ENCODE data around the gene PLXNB1. TPM values are rescaled to one million over a fixed set of nuclear protein-coding genes. Genes with fewer than 3 reads are reported as not detected.
A peak's percentile ranks its signal among the peaks of the same experiment; 100 is the strongest.

Gene PLXNB1
- total and polyA plus RNA-seq, 10 of the 15 experiments (the other 5 are each of a cell fraction or from before 2014, with no cell fraction given), result 0.18 to 15.1 (median 5.3) TPM

- ChIA-PET RAD21 (ENCODE audit: unreplicated experiment) (interaction anchor here (0.8 to 2.5 kb wide), 8 partner anchors 27 to 169 kb away, joined by 3 to 20 read pairs (median 8); partner anchors contain the start of genes CCDC51, PFKFB4, SLC26A6 and TMA7), CTCF (interaction anchor here (1.0 to 6.1 kb wide), 9 partner anchors 9 to 236 kb away, joined by 3 to 58 read pairs (median 10); partner anchors contain the start of genes CCDC51, PFKFB4 and TMA7), SMC1A (ENCODE audit: uncharacterized antibody, unreplicated experiment) (interaction anchor here (0.8 to 4.2 kb wide), 9 partner anchors 27 to 90 kb away, joined by 3 to 22 read pairs (median 4); partner anchors contain the start of genes CCDC51, PFKFB4, SHISA5 and TMA7), POLR2A (interaction anchor here (0.6 to 10.0 kb wide), 6 partner anchors 20 to 227 kb away, joined by 3 to 91 read pairs (median 4); partner anchors contain the start of genes CCDC51, PFKFB4, TMA7 and ZNF589)
- Histone ChIP-seq H3K4me2 (ENCODE audit: control insufficient read depth, insufficient read depth) (peak overlapping the region; percentile 100), H3K79me2 (ENCODE audit: control insufficient read depth, insufficient read depth, low read length) (peaks cover 62% of the 10 kb centered on the region), H4K20me1 (ENCODE audit: control insufficient read depth, insufficient read depth) (no peaks in the 10 kb centered on the region), H3K27me3 (replicated peaks in 1 of 2; ENCODE audit: control insufficient read depth in 2 of 2, insufficient read depth in 2 of 2, low read length in 1 of 2) (no peaks in the 10 kb centered on the region), H2AFZ (ENCODE audit: control insufficient read depth, low read depth, low read length) (no peak overlapping the region), H3K9ac (ENCODE audit: control insufficient read depth, insufficient read depth, low read length) (peak overlapping the region; percentile 97), H3K4me3 (peak overlapping the region; percentile 88), H3K27ac (ENCODE audit: control insufficient read depth, insufficient read depth) (peak overlapping the region; percentile 96), H3K9me3 (replicated peaks; ENCODE audit: control insufficient read depth, insufficient read depth, low read length) (no peaks in the 10 kb centered on the region), H3K36me3 (ENCODE audit: control insufficient read depth in 2 of 2, insufficient read depth in 2 of 2, low read length in 1 of 2) (peaks cover 9 to 12% of the 10 kb centered on the region in 2 experiments; a peak in 3 of 4 replicates), H3K4me1 (ENCODE audit: control insufficient read depth, insufficient read depth, low read length) (peaks cover 45% of the 10 kb centered on the region)
- BruUV-seq (replicated peaks), result no TSS peak
- ATAC-seq (peak; percentile 7), DNase-seq (ENCODE audit: low read depth, low spot score) (no peak), FAIRE-seq (peak; percentile 47)
- in situ Hi-C loops (cut with MboI), result no loop called here
- 30% methylated on average over 9 of the region's 9 CpGs for WGBS (ENCODE audit: insufficient coverage, insufficient replicate concordance, low lambda C conversion rate, missing lambda C conversion rate)
- no peak for TF ChIP-seq ZNF622 (IDR thresholded peaks at IDR 0.05)
- TF ChIP-seq SUPT20H (IDR thresholded peaks at IDR 0.05; ENCODE audit: borderline replicate concordance, control insufficient read depth, low read depth, low read length), result no peak
- peak; percentile 75 for TF ChIP-seq POLR2A (IDR thresholded peaks at IDR 0.05; ENCODE audit: low read depth, low read length)
- TF ChIP-seq EZH2 (IDR thresholded peaks at IDR 0.05; ENCODE audit: borderline replicate concordance, control insufficient read depth, low read depth, low read length), result no peak
- intact Hi-C loops (cut with micrococcal nuclease; ENCODE audit: unreplicated experiment), result no loop called here
Observed at GRCh38 chr3:48467110-48467454, 37.2 kb upstream of the PLXNB1 start.

- ChIA-PET RAD21 (ENCODE audit: unreplicated experiment) (interaction anchor here (0.7 to 2.5 kb wide), 12 partner anchors 26 to 169 kb away, joined by 3 to 20 read pairs (median 6); partner anchors contain the start of genes CCDC51, NME6, PFKFB4 and SLC26A6), SMC1A (ENCODE audit: uncharacterized antibody, unreplicated experiment) (interaction anchor here (0.8 to 4.2 kb wide), 13 partner anchors 26 to 218 kb away, joined by 3 to 22 read pairs (median 4); partner anchors contain the start of genes CCDC51, PFKFB4, SHISA5 and TMA7), POLR2A (interaction anchor here (0.6 to 10.0 kb wide), 8 partner anchors 9 to 226 kb away, joined by 3 to 91 read pairs (median 4); partner anchors contain the start of genes CCDC51, PFKFB4, TMA7 and ZNF589), CTCF (interaction anchor here (0.6 to 6.1 kb wide), 12 partner anchors 9 to 236 kb away, joined by 3 to 58 read pairs (median 8); partner anchors contain the start of genes CCDC51, PFKFB4 and TMA7)
- H3K9ac ChIP-seq (ENCODE audit: control insufficient read depth, insufficient read depth, low read length), result peak overlapping the region; percentile 97
- no peaks in the 10 kb centered on the region for H3K9me3 ChIP-seq (replicated peaks; ENCODE audit: control insufficient read depth, insufficient read depth, low read length)
- H3K4me1 ChIP-seq (ENCODE audit: control insufficient read depth, insufficient read depth, low read length), result peaks cover 45% of the 10 kb centered on the region
- H3K27ac ChIP-seq (ENCODE audit: control insufficient read depth, insufficient read depth), result peak overlapping the region; percentile 96
- no peak overlapping the region for H2AFZ ChIP-seq (ENCODE audit: control insufficient read depth, low read depth, low read length)
- peaks cover 9 to 12% of the 10 kb centered on the region in 2 experiments; a peak in 3 of 4 replicates for H3K36me3 ChIP-seq (ENCODE audit: control insufficient read depth in 2 of 2, insufficient read depth in 2 of 2, low read length in 1 of 2)
- H3K79me2 ChIP-seq (ENCODE audit: control insufficient read depth, insufficient read depth, low read length), result peaks cover 57% of the 10 kb centered on the region
- H3K4me3 ChIP-seq, result peak overlapping the region; percentile 88
- in situ Hi-C loops (cut with MboI), result no loop called here
- no peaks in the 10 kb centered on the region for H3K27me3 ChIP-seq (replicated peaks in 1 of 2; ENCODE audit: control insufficient read depth in 2 of 2, insufficient read depth in 2 of 2, low read length in 1 of 2)
- intact Hi-C loops (cut with micrococcal nuclease; ENCODE audit: unreplicated experiment), result no loop called here
- no peak for FAIRE-seq
- ATAC-seq, result peak; percentile 40
- no peak for DNase-seq (ENCODE audit: low read depth, low spot score)
- H3K4me2 ChIP-seq (ENCODE audit: control insufficient read depth, insufficient read depth), result peak overlapping the region; percentile 100
- 2% methylated on average over 19 of the region's 19 CpGs for WGBS (ENCODE audit: insufficient coverage, insufficient replicate concordance, low lambda C conversion rate, missing lambda C conversion rate)
- no peaks in the 10 kb centered on the region for H4K20me1 ChIP-seq (ENCODE audit: control insufficient read depth, insufficient read depth)
- BruUV-seq (replicated peaks), result TSS peak; percentile 78
- TF ChIP-seq ETV6 (conservative IDR thresholded peaks at IDR 0.05 in 1 of 2, IDR thresholded peaks at IDR 0.05 in 1 of 2; ENCODE audit: borderline replicate concordance in 1 of 2, low read depth in 1 of 2) (no peak), ASH2L (IDR thresholded peaks at IDR 0.05; ENCODE audit: borderline replicate concordance, low read depth) (no peak), IKZF1 (conservative IDR thresholded peaks at IDR 0.05) (0 out of 2 replicates have a peak, but pooled peaks have one; percentile 1), GATAD2B (conservative IDR thresholded peaks at IDR 0.05; ENCODE audit: low read depth) (no peak), CBX3 (IDR thresholded peaks at IDR 0.05; ENCODE audit: borderline replicate concordance, low read depth) (no peak), SMAD5 (IDR thresholded peaks at IDR 0.05; ENCODE audit: low read depth) (no peak), NR2C1 (IDR thresholded peaks at IDR 0.05) (no peak), CHD2 (IDR thresholded peaks at IDR 0.05; ENCODE audit: borderline replicate concordance, low read depth, low read length) (no peak), EGR1 (IDR thresholded peaks at IDR 0.05; ENCODE audit: borderline replicate concordance in 1 of 2, low read depth in 2 of 2, low read length in 2 of 2) (no peak), MXI1 (IDR thresholded peaks at IDR 0.05; ENCODE audit: low read depth, low read length) (no peak; the same call in 1 of the 2 replicates), RUNX3 (IDR thresholded peaks at IDR 0.05; ENCODE audit: low read length) (peak; percentile 2), JUND (IDR thresholded peaks at IDR 0.05; ENCODE audit: low read depth, low read length) (no peak), KDM1A (IDR thresholded peaks at IDR 0.05; ENCODE audit: borderline replicate concordance) (no peak)
Observed at GRCh38 chr3:48466386-48467109, 36.7 kb upstream of the PLXNB1 start.
